ENCODE data around the gene TIGAR. TPM values are rescaled to one million over a fixed set of nuclear protein-coding genes. Genes with fewer than 3 reads are reported as not detected.
A peak's percentile ranks its signal among the peaks of the same experiment; 100 is the strongest.

Gene TIGAR
- total RNA-seq, 1 experiment from 2014 or later = 2.2 TPM

- no peak for DNase-seq (ENCODE audit: low spot score)
Observed at GRCh38 chr12:4303750-4304149, 17.3 kb upstream of the TIGAR start.

- DNase-seq (ENCODE audit: low spot score) = peak; percentile 86
Observed at GRCh38 chr12:4307593-4308333, 13.2 kb upstream of the TIGAR start.

GRCh38 chr12:4308334-4308950, 12.6 kb upstream of the TIGAR start:
- no peak for DNase-seq (ENCODE audit: low spot score)

GRCh38 chr12:4311776-4312175, 9.2 kb upstream of the TIGAR start:
- DNase-seq (ENCODE audit: low spot score) = no peak

- DNase-seq (ENCODE audit: low spot score) = no peak
Observed at GRCh38 chr12:4312251-4312650, 8.8 kb upstream of the TIGAR start.

- DNase-seq (ENCODE audit: low spot score) = no peak
Observed at GRCh38 chr12:4320497-4320852, 538 bp upstream of the TIGAR start.

GRCh38 chr12:4322726-4323125, 1.7 kb downstream of the TIGAR start:
- DNase-seq (ENCODE audit: low spot score) = no peak

- DNase-seq (ENCODE audit: low spot score) = no peak
Observed at GRCh38 chr12:4323396-4323795, 2.4 kb downstream of the TIGAR start.

GRCh38 chr12:4324366-4324765, 3.4 kb downstream of the TIGAR start:
- no peak for DNase-seq (ENCODE audit: low spot score)

GRCh38 chr12:4325966-4326365, 5.0 kb downstream of the TIGAR start:
- no peak for DNase-seq (ENCODE audit: low spot score)

- DNase-seq (ENCODE audit: low spot score) = no peak
Observed at GRCh38 chr12:4327293-4327692, 6.3 kb downstream of the TIGAR start.

- no peak for DNase-seq (ENCODE audit: low spot score)
Observed at GRCh38 chr12:4330203-4330602, 9.2 kb downstream of the TIGAR start.

GRCh38 chr12:4331221-4331620, 10.2 kb downstream of the TIGAR start:
- no peak for DNase-seq (ENCODE audit: low spot score)

GRCh38 chr12:4331842-4332241, 10.8 kb downstream of the TIGAR start:
- DNase-seq (ENCODE audit: low spot score) = no peak

- no peak for DNase-seq (ENCODE audit: low spot score)
Observed at GRCh38 chr12:4346931-4347330, 25.9 kb downstream of the TIGAR start.

- peak; percentile 21 for DNase-seq (ENCODE audit: low spot score)
Observed at GRCh38 chr12:4353785-4354208, 32.8 kb downstream of the TIGAR start.

- no peak for DNase-seq (ENCODE audit: low spot score)
Observed at GRCh38 chr12:4355156-4356040, 34.4 kb downstream of the TIGAR start.

GRCh38 chr12:4356041-4356327, 35.0 kb downstream of the TIGAR start:
- peak; percentile 22 for DNase-seq (ENCODE audit: low spot score)

GRCh38 chr12:4366090-4366489, 45.1 kb downstream of the TIGAR start:
- no peak for DNase-seq (ENCODE audit: low spot score)

GRCh38 chr12:4369548-4369947, 48.5 kb downstream of the TIGAR start:
- no peak for DNase-seq (ENCODE audit: low spot score)

- DNase-seq (ENCODE audit: low spot score) = no peak
Observed at GRCh38 chr12:4370265-4370664, 49.3 kb downstream of the TIGAR start.

- no peak for DNase-seq (ENCODE audit: low spot score)
Observed at GRCh38 chr12:4372653-4373052, 51.6 kb downstream of the TIGAR start.

GRCh38 chr12:4375449-4375848, 54.4 kb downstream of the TIGAR start:
- DNase-seq (ENCODE audit: low spot score) = no peak
